Esophagus squamous epithelium (tissue), 5 donors: ENCODE measurements around the gene DOK6. TPM values are rescaled to one million over a fixed set of nuclear protein-coding genes. Genes with fewer than 3 reads are reported as not detected.

ENCODE experiments used
- DNase-seq: peaks from one replicate; lab custom pipeline; 2025; lab: John Stamatoyannopoulos, UW
- H3K27ac ChIP-seq, 4 donors: fragments of 200-600 bp; sonication (generic); one replicate each; pipeline ENCODE4 v1.5.1; 2016 to 2019; ENCODE audit warnings: mild to moderate bottlenecking in 1 of 4
- H3K27me3 ChIP-seq, 4 donors: fragments of 200-600 bp; sonication (generic); 1 replicate in 3 of 4; 2 replicates in 1 of 4; pipeline versions ENCODE4 v1.5.1 to v1.6.0; 2017 to 2021; ENCODE audit warnings: antibody characterized with exemption in 1 of 4
- H3K36me3 ChIP-seq, 3 donors: fragments of 200-600 bp; sonication (generic); one replicate each; pipeline ENCODE4 v1.5.1; 2016 to 2019
- H3K4me1 ChIP-seq, 3 donors: fragments of 200-600 bp; sonication (generic); one replicate each; pipeline ENCODE4 v1.5.1; 2017 to 2019
- H3K4me3 ChIP-seq, 4 donors: fragments of 200-600 bp; sonication (generic); 1 replicate in 3 of 4; 2 replicates in 1 of 4; pipeline ENCODE4 v1.5.1; 2016 to 2019; ENCODE audit warnings: mild to moderate bottlenecking in 2 of 4, moderate library complexity in 1 of 4
- H3K9me3 ChIP-seq, 3 donors: fragments of 200-600 bp; sonication (generic); one replicate each; pipeline ENCODE4 v1.5.1; 2016 to 2019
- CTCF ChIP-seq, 6 experiments: fragments of 450-650 bp in 4 of 6; fragments of 200-600 bp in 2 of 6; sonication (generic) in 2 of 6; IDR thresholded peaks; one replicate each; pipeline ENCODE4 v1.5.1; 2016 to 2019; ENCODE audit warnings: antibody characterized with exemption in 6 of 6, mild to moderate bottlenecking in 4 of 6, moderate library complexity in 4 of 6
- POLR2A ChIP-seq, 4 donors: fragments of 450-650 bp; IDR thresholded peaks; one replicate each; pipeline ENCODE4 v1.6.1; 2017; ENCODE audit warnings: antibody characterized with exemption in 4 of 4, mild to moderate bottlenecking in 4 of 4, moderate library complexity in 3 of 4
- WGBS, 2 donors: methylation state at CpG; one replicate each; pipeline ENCODE4 v1.1.5; 2018; 5-methylcytosine and 5-hydroxymethylcytosine counted together
- intact Hi-C: fragments of 100-400 bp; cut with DNase I; formaldehyde crosslinking; loops from one replicate; pipeline ENCODE4 v1.15.0; 2022
- total RNA-seq, 4 donors: library from RNA; depleted of rRNA; stranded (reverse); fragments of >200 nt; gene quantifications; one replicate each; pipeline ENCODE4 v1.1.0, GENCODE V29; 2016
- donor health status: DM: yes; HTN: yes; CAD: no.

The DOK6 gene
- total RNA-seq, 4 donors from 2014 or later = 0.57 to 0.88 TPM; not detected in 2

- Histone ChIP-seq H3K27me3 (no peaks in the 10 kb centered on the region), H3K4me3 (no peak overlapping the region), H3K9me3 (no peaks in the 10 kb centered on the region), H3K36me3 (no peaks in the 10 kb centered on the region), H3K4me1 (no peaks in the 10 kb centered on the region), H3K27ac (no peak overlapping the region)
- DNase-seq = no peak
- TF ChIP-seq POLR2A (IDR thresholded peaks at IDR 0.05) (no peak), CTCF (IDR thresholded peaks at IDR 0.05) (no peak)
- 70 to 76% methylated on average over 2 of the region's 2 CpGs for WGBS, 2 donors
- intact Hi-C loops = no loop called here
Observed at GRCh38 chr18:69736730-69737129, 336.0 kb downstream of the DOK6 start.

GRCh38 chr18:69737851-69738250, 337.2 kb downstream of the DOK6 start:
- H3K4me3 ChIP-seq = no peak overlapping the region

GRCh38 chr18:69747388-69747787, 346.7 kb downstream of the DOK6 start:
- no peak for TF ChIP-seq CTCF (IDR thresholded peaks at IDR 0.05)
- TF ChIP-seq POLR2A (IDR thresholded peaks at IDR 0.05) = no peak
- no peak overlapping the region for H3K4me3 ChIP-seq
- H3K27me3 ChIP-seq = no peaks in the 10 kb centered on the region
- WGBS, 2 donors = 84 to 87% methylated on average over 2 of the region's 2 CpGs
- H3K9me3 ChIP-seq = no peaks in the 10 kb centered on the region
- no peaks in the 10 kb centered on the region for H3K4me1 ChIP-seq
- DNase-seq = no peak
- H3K36me3 ChIP-seq = no peaks in the 10 kb centered on the region
- H3K27ac ChIP-seq = no peak overlapping the region
- intact Hi-C loops = no loop called here

More at GRCh38 chr18:69737851-69738250, 337.2 kb downstream of the DOK6 start:
- TF ChIP-seq POLR2A (IDR thresholded peaks at IDR 0.05) (no peak), CTCF (IDR thresholded peaks at IDR 0.05) (no peak)
- Histone ChIP-seq H3K9me3 (no peaks in the 10 kb centered on the region), H3K27me3 (no peaks in the 10 kb centered on the region), H3K36me3 (no peaks in the 10 kb centered on the region), H3K4me1 (no peaks in the 10 kb centered on the region), H3K27ac (no peak overlapping the region)
- intact Hi-C loops = no loop called here
- WGBS, 2 donors = 80 to 84% methylated on average over 3 of the region's 3 CpGs
- no peak for DNase-seq

GRCh38 chr18:69752737-69753380, 352.2 kb downstream of the DOK6 start:
- TF ChIP-seq CTCF (IDR thresholded peaks at IDR 0.05) (no peak), POLR2A (IDR thresholded peaks at IDR 0.05) (no peak)
- no peak overlapping the region for H3K27ac ChIP-seq
- H3K27me3 ChIP-seq = no peaks in the 10 kb centered on the region
- H3K36me3 ChIP-seq = no peaks in the 10 kb centered on the region
- intact Hi-C loops = no loop called here
- no peaks in the 10 kb centered on the region for H3K4me1 ChIP-seq
- H3K4me3 ChIP-seq = no peak overlapping the region
- H3K9me3 ChIP-seq = no peaks in the 10 kb centered on the region
- 53 to 67% methylated on average over 3 of the region's 3 CpGs for WGBS, 2 donors
- DNase-seq = no peak

- intact Hi-C loops = no loop called here
- H3K4me1 ChIP-seq = no peaks in the 10 kb centered on the region
- no peaks in the 10 kb centered on the region for H3K27me3 ChIP-seq
- no peak for TF ChIP-seq POLR2A (IDR thresholded peaks at IDR 0.05)
- no peak for TF ChIP-seq CTCF (IDR thresholded peaks at IDR 0.05)
- H3K27ac ChIP-seq = no peak overlapping the region
- H3K36me3 ChIP-seq = no peaks in the 10 kb centered on the region
- H3K9me3 ChIP-seq = no peaks in the 10 kb centered on the region
- DNase-seq = no peak
- no peak overlapping the region for H3K4me3 ChIP-seq
- WGBS, 2 donors = 81 to 92% methylated on average over 3 of the region's 3 CpGs
Observed at GRCh38 chr18:69754108-69754507, 353.4 kb downstream of the DOK6 start.
